Activated naive CD4-positive, alpha-beta T cell treated with anti-CD3 and anti-CD28 coated beads, Interleukin-2, amount 50 U/mL, for 72 hours (primary cell): Measurements from ENCODE around the gene SDK1. TPM values are rescaled to one million over a fixed set of nuclear protein-coding genes. Genes with fewer than 3 reads are reported as not detected.

Source experiments
- ATAC-seq, 2 donors: fragments of 150-1000 bp; cut with Tn5 transposase; 2 replicates each; pipeline ENCODE4 v1.10.0; 2021; ENCODE audit warnings: mild to moderate bottlenecking in 2 of 2, moderate library complexity in 2 of 2
- DNase-seq, 2 donors: peaks; one replicate each; pipeline ENCODE4 v3.0.0; 2021 to 2022; ENCODE audit warnings: low spot score in 2 of 2
- H3K27ac Mint-ChIP-seq, 2 donors: one replicate each; pipeline ENCODE4 v1.8.0; 2022; ENCODE audit warnings: mild to moderate bottlenecking in 2 of 2, mixed read lengths in 2 of 2
- H3K36me3 Mint-ChIP-seq, 2 donors: one replicate each; pipeline ENCODE4 v1.8.0; 2022; ENCODE audit warnings: mixed read lengths in 2 of 2
- H3K9me3 Mint-ChIP-seq, 2 donors: one replicate each; pipeline ENCODE4 v1.8.0; 2022; ENCODE audit warnings: mixed read lengths in 2 of 2
- total RNA-seq, 2 donors: library from RNA; stranded (reverse); gene quantifications; one replicate each; pipeline ENCODE4 v1.2.3, GENCODE V29; 2022

The SDK1 gene
- total RNA-seq, 2 donors from 2014 or later: 1.3 to 2.1 TPM

GRCh38 chr7:4124556-4125477, 823.8 kb downstream of the SDK1 start:
- Mint-ChIP-seq H3K36me3 (peaks cover 17 to 20% of the 10 kb centered on the region in 2 donors), H3K9me3 (peaks cover 20 to 38% of the 10 kb centered on the region in 2 donors), H3K27ac (no peak overlapping the region)
- DNase-seq (no peak), ATAC-seq (no peak)

DNA sequence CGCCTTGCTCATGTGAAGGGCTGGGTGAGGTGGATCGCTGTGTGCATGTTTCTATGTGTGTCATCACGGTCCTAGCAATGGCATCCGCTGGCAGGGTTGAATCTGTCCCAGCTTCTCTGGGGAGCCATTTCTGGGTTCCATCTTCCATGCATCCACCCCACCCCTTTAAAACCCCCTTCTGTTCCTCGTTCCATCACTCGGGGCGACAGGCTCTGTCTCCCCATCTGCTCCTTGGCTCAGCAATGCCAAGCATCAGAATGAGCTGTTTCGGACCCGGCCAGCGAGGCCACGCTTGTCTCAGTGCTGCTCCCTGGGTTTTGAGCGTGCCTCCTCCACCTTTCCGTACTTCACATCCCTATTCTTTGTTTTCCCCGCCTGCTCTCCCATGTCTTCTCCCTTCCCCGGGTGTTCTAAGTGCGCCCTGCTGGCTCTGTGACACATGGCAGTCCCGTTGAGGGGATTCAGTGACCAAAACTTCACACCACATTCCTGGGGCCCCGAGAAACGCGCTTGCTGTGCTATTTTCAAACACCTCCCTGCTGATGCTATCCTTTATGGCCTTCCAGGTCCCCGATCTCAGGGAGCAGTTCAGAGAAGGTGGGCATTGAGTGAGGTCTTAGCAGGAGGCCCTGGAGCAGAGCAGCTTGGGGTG, 827.0 kb downstream of the SDK1 start:
- Mint-ChIP-seq H3K27ac (no peak overlapping the region), H3K36me3 (no peaks in the 10 kb centered on the region), H3K9me3 (peaks cover 12 to 14% of the 10 kb centered on the region in 2 donors)
- no peak for ATAC-seq
- no peak for DNase-seq

DNA sequence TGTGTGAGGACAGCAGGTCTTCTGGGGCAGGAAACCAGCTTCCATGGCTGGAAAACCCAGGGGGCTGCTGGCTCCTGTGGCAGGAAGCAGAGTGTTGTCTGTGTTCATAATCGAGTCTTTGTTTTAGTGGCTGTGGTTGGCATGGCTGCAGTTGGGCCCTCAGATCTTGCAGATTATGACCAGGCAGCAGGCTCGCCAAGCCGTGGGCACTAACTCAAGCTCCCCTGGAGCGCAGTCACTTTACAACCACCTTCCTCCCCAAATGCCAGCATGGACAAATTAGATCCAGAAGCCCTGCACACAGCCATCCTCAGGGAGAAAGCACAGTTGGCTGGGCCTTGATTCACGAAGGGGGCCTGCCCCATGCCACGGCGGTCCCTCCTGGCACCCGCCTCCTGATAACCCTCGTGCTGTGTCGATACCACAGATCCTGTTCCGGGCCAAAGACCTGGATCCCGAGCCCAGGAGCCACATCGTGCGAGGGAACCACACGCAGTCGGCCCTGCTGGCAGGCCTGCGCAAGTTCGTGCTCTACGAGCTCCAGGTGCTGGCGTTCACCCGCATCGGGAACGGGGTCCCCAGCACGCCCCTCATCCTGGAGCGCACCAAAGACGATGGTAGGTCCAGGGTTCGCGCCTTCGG, 828.5 kb downstream of the SDK1 start:
- Mint-ChIP-seq H3K9me3 (peaks cover 8 to 9% of the 10 kb centered on the region in 2 donors), H3K36me3 (no peaks in the 10 kb centered on the region), H3K27ac (no peak overlapping the region)
- DNase-seq (no peak), ATAC-seq (no peak)

DNA sequence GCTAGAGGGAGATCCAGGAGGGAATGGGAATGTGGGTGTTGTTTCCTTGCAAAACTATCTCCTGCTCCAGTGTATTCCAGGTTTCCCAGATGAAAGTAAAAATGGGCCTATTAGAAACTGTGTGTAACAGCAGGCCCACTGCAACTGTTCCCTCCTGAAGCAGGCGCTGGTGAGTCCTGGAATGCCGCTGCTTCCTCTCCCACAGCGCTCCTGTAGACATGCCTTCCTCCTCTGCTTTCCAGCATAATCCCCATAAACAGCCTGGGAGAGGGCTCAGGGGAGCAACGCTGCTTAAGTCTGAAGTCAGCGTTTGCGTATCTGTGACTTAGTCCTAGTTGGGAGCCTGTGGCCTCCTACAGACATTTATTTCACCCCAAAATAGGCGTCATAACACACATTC, 830.0 kb downstream of the SDK1 start:
- ATAC-seq (no peak), DNase-seq (no peak)
- Mint-ChIP-seq H3K36me3 (no peaks in the 10 kb centered on the region), H3K27ac (peak overlapping the region in 1 of 2 donors; percentile 15), H3K9me3 (no peaks in the 10 kb centered on the region)

DNA sequence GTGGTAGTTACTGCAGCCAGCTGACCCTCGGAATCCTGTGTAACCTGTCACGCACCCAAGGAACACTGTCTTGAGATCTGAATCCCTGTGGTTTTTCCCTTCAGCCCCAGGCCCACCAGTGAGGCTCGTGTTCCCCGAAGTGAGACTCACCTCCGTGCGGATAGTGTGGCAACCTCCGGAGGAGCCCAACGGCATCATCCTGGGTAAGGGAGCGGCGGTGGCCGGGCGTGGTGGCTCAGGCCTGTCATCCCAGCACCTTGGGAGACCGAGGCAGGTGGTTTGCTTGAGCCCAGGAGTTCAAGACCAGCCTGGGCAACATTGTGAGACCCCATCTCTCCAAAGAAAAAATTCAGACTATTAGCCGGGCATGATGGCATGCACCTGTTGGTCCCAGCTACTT, 831.2 kb downstream of the SDK1 start:
- ATAC-seq: no peak
- H3K9me3 Mint-ChIP-seq: no peaks in the 10 kb centered on the region
- no peak for DNase-seq
- H3K36me3 Mint-ChIP-seq: no peaks in the 10 kb centered on the region
- no peak overlapping the region for H3K27ac Mint-ChIP-seq

- DNase-seq (no peak), ATAC-seq (no peak)
- no peaks in the 10 kb centered on the region for H3K36me3 Mint-ChIP-seq
- no peak overlapping the region for H3K27ac Mint-ChIP-seq
- H3K9me3 Mint-ChIP-seq: no peaks in the 10 kb centered on the region
These were observed 832.5 kb downstream of the SDK1 start for GRCh38 chr7:4133491-4134044.

DNA sequence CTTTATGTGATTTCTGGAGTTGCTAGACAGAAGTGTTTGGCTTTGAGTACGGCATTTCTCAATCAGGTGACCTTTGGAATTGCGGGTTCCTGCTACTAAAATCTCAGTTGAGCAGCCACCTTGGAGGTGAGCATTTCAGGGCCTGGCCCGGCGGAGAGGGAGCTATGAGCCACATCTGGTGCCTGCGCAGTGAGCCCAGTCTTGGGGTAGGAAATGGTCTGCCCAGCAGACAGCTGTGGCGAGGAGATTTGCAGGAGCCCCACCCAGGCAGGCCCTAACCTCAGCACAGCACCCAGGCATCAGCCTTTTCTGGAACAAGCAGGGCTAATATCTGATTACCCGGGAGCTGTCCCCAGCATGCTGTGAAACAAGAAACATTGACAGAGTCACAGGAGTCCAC, 833.2 kb downstream of the SDK1 start:
- DNase-seq (no peak), ATAC-seq (no peak)
- H3K36me3 Mint-ChIP-seq: no peaks in the 10 kb centered on the region
- no peaks in the 10 kb centered on the region for H3K9me3 Mint-ChIP-seq
- no peak overlapping the region for H3K27ac Mint-ChIP-seq

GRCh38 chr7:4134631-4135030, 833.6 kb downstream of the SDK1 start:
- DNase-seq (no peak), ATAC-seq (no peak)
- Mint-ChIP-seq H3K9me3 (no peaks in the 10 kb centered on the region), H3K36me3 (no peaks in the 10 kb centered on the region), H3K27ac (no peak overlapping the region)

GRCh38 chr7:4135301-4135700, 834.2 kb downstream of the SDK1 start:
- no peaks in the 10 kb centered on the region for H3K36me3 Mint-ChIP-seq
- no peaks in the 10 kb centered on the region for H3K9me3 Mint-ChIP-seq

DNA sequence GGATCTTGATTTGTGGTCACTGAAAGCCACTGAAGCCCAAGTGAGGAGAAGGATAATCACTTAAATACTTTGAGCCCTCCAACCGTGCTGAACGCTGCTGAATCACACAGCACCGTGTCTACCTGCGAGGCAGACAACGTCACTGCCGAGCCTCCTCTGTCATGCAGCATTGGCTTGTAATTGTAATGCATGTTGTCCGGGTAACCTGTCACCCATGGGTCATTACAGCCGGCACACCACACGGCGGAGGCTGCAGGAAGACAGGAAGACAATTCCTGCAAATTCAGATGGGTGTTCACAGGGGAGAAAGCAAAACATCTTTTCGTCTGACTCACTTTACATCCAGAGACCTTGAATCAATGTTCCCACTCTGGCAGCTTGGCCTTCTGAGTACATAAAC, 835.0 kb downstream of the SDK1 start:
- no peaks in the 10 kb centered on the region for H3K9me3 Mint-ChIP-seq
- DNase-seq (no peak), ATAC-seq (no peak)
- H3K36me3 Mint-ChIP-seq: no peaks in the 10 kb centered on the region
- H3K27ac Mint-ChIP-seq: no peak overlapping the region

More at GRCh38 chr7:4135301-4135700, 834.2 kb downstream of the SDK1 start:
- ATAC-seq (no peak), DNase-seq (no peak)
- no peak overlapping the region for H3K27ac Mint-ChIP-seq

DNA sequence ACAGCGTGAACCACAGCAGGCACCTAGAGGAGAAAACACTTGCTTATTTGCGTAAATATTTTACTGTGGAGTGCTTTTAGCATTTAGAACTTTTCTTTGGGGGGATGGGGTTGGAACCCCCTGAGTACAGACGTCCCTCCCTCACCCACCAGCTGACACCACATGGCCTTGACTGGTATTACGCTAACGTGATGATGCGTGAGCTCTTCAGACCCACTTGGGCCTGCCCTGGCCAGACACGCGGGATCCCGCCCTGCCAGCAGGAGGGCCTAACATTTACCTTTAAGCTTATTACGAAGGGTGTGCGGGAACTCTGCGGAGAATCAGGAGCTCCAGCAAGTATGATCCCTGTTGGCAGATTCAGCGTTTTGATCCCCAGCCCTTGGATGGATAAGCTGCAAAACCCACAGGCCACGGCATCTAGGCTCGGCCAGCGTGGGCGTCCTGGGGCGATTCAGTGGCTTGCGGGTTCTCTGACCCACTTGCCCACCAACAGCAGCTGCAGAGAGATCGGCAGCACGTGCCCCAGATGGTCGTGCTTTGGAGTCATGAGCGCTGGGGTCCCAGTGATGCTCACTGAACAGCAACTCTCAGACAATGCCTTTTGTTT, 835.6 kb downstream of the SDK1 start:
- H3K36me3 Mint-ChIP-seq: no peaks in the 10 kb centered on the region
- DNase-seq: no peak
- no peak for ATAC-seq

GRCh38 chr7:4137552-4137951, 836.5 kb downstream of the SDK1 start:
- DNase-seq (no peak), ATAC-seq (no peak)
- no peaks in the 10 kb centered on the region for H3K9me3 Mint-ChIP-seq

More for the DNA sequence above, 835.6 kb downstream of the SDK1 start:
- no peak overlapping the region for H3K27ac Mint-ChIP-seq
- H3K9me3 Mint-ChIP-seq: no peaks in the 10 kb centered on the region

DNA sequence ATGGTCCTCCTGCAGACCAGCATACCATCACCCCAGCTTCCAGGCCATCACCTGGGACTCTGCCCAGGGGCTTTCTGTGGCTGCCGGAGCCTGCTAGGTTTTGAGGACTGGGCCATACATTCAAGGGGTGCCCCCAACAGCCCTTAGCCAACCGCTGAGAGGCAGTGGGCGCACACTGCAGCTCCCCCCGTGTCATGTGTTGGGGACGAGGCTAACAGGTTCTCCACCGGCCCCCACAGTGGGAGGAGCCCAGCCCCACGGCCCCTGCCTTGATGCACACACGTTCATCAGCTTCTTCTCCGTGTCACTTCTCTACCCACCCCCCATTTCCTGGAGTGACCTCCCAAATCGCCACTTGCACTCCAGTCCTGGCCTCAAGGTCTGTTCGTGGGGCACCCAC, 837.8 kb downstream of the SDK1 start:
- DNase-seq: no peak
- no peak for ATAC-seq
- no peak overlapping the region for H3K27ac Mint-ChIP-seq
- no peaks in the 10 kb centered on the region for H3K9me3 Mint-ChIP-seq
- no peaks in the 10 kb centered on the region for H3K36me3 Mint-ChIP-seq

More at GRCh38 chr7:4137552-4137951, 836.5 kb downstream of the SDK1 start:
- H3K27ac Mint-ChIP-seq: no peak overlapping the region
- no peaks in the 10 kb centered on the region for H3K36me3 Mint-ChIP-seq

GRCh38 chr7:4139656-4140625, 838.9 kb downstream of the SDK1 start:
- no peak for DNase-seq
- Mint-ChIP-seq H3K9me3 (no peaks in the 10 kb centered on the region), H3K27ac (no peak overlapping the region), H3K36me3 (no peaks in the 10 kb centered on the region)
- no peak for ATAC-seq

GRCh38 chr7:4140933-4141332, 839.9 kb downstream of the SDK1 start:
- Mint-ChIP-seq H3K36me3 (no peaks in the 10 kb centered on the region), H3K27ac (peak overlapping the region in 1 of 2 donors; percentile 16), H3K9me3 (no peaks in the 10 kb centered on the region)
- DNase-seq (no peak), ATAC-seq (no peak)

- DNase-seq (no peak), ATAC-seq (no peak)
- no peaks in the 10 kb centered on the region for H3K9me3 Mint-ChIP-seq
- H3K27ac Mint-ChIP-seq: no peak overlapping the region
- no peaks in the 10 kb centered on the region for H3K36me3 Mint-ChIP-seq
These were observed 842.0 kb downstream of the SDK1 start for GRCh38 chr7:4143006-4143405.
